ENCODE measurements around the gene C19orf47.

DNA sequence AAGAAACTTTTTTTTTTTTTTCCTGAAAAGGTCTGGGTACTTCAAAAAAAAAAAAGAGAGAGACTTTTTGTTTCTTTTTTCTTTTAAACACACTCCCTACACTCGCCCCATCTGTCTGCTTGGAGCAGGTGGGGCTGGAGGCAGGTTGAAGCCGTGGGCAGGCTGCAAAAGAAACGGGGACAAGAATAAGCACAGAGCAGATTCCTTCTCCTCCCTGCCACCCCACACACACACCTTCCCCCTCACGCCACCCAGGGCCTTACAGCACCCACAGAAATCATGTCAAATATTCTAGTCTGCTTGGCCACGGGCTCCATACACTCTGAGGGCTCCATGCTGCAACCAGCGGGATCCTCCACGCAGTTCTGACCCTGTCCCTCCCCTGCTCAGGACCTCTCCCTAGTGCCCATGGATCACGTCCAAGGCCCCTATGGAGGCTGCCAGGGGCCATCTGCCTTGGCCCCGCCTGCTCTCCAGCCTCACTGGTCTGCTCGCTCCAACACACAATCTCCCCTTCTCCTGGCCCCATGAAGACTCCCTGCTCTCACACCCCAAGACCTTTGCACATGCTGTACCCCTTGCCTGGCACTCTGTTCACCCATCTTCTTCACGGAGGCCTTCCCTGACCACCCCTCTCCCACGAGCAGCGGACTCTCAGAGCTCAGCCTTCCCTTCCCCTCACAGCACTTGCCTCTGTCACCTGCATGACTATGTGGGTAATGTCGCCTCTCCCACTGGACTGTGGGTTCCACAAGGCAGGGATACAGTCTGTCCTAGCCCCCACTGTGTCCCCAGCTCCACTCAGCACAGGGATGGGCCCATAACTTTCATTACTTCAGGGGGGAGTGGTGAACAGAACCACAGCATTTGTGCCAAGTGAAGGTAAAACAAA, 74.5 kb downstream of the C19orf47 start:
- TF ChIP-seq, protein P1, sequence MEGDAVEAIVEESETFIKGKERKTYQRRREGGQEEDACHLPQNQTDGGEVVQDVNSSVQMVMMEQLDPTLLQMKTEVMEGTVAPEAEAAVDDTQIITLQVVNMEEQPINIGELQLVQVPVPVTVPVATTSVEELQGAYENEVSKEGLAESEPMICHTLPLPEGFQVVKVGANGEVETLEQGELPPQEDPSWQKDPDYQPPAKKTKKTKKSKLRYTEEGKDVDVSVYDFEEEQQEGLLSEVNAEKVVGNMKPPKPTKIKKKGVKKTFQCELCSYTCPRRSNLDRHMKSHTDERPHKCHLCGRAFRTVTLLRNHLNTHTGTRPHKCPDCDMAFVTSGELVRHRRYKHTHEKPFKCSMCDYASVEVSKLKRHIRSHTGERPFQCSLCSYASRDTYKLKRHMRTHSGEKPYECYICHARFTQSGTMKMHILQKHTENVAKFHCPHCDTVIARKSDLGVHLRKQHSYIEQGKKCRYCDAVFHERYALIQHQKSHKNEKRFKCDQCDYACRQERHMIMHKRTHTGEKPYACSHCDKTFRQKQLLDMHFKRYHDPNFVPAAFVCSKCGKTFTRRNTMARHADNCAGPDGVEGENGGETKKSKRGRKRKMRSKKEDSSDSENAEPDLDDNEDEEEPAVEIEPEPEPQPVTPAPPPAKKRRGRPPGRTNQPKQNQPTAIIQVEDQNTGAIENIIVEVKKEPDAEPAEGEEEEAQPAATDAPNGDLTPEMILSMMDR (IDR thresholded peaks at IDR 0.05; ENCODE audit: low read depth, low read length): no peak
- TF ChIP-seq EZH2phosphoT487 (IDR thresholded peaks at IDR 0.05; ENCODE audit: low read depth): no peak
